DND-41 (cell line): ENCODE data around the gene ZFHX3.

ENCODE experiments used
- ATAC-seq: fragments of 200-7000 bp; cut with Tn5 transposase; 3 replicates; pipeline ENCODE4 v1.9.1; 2021; ENCODE audit warnings: low read depth; ENCODE audit not compliant: insufficient read depth
- DNase-seq: peaks from one replicate; pipeline ENCODE4 v3.0.0-alpha.2; 2020
- H2AFZ ChIP-seq: 2 replicates; pipeline ENCODE4 v1.6.0; 2012; ENCODE audit warnings: low read depth, low read length
- H3K27ac ChIP-seq: 2 replicates; pipeline ENCODE4 v1.5.1; 2012; ENCODE audit warnings: low read length, inconsistent platforms
- H3K27me3 ChIP-seq: fragments of 200-600 bp; sonication (generic); 2 replicates; pipeline ENCODE4 v1.6.0; 2012; ENCODE audit warnings: low read length, mild to moderate bottlenecking, inconsistent platforms; ENCODE audit not compliant: insufficient read depth, poor library complexity
- H3K36me3 ChIP-seq: 2 replicates; pipeline ENCODE4 v1.5.1; 2012; ENCODE audit warnings: low read length, inconsistent platforms; ENCODE audit not compliant: insufficient read depth
- H3K4me1 ChIP-seq: 2 replicates; pipeline ENCODE4 v1.5.1; 2012; ENCODE audit warnings: mild to moderate bottlenecking, low read length; ENCODE audit not compliant: insufficient read depth
- H3K4me2 ChIP-seq: 2 replicates; pipeline ENCODE4 v1.6.0; 2012; ENCODE audit warnings: mild to moderate bottlenecking, moderate library complexity, low read length, inconsistent platforms; ENCODE audit not compliant: insufficient read depth
- H3K4me3 ChIP-seq, 2 experiments: fragments of 200-600 bp in 1 of 2; shearing (Covaris generic) in 1 of 2; 2 replicates each; pipeline ENCODE4 v1.5.1; 2012 to 2016; ENCODE audit warnings: inconsistent platforms in 2 of 2, low read length in 2 of 2, mild to moderate bottlenecking in 2 of 2, low read depth in 1 of 2, moderate library complexity in 1 of 2
- H3K79me2 ChIP-seq: 2 replicates; pipeline ENCODE4 v1.6.0; 2012; ENCODE audit warnings: low read length, inconsistent platforms; ENCODE audit not compliant: insufficient read depth
- H3K9ac ChIP-seq: 2 replicates; pipeline ENCODE4 v1.6.0; 2012; ENCODE audit warnings: low read depth, mild to moderate bottlenecking, inconsistent platforms, low read length, moderate library complexity
- H3K9me3 ChIP-seq: 2 replicates; pipeline ENCODE4 v1.5.1; 2012; ENCODE audit warnings: low read length, moderate library complexity, mild to moderate bottlenecking, inconsistent platforms; ENCODE audit not compliant: insufficient read depth, severe bottlenecking
- H4K20me1 ChIP-seq: 2 replicates; pipeline ENCODE4 v1.6.0; 2012; ENCODE audit warnings: low read length; ENCODE audit not compliant: insufficient read depth
- CTCF ChIP-seq: IDR thresholded peaks from 2 replicates; pipeline ENCODE4 v1.5.1; 2012; ENCODE audit warnings: borderline replicate concordance, low read length, moderate library complexity, mild to moderate bottlenecking; ENCODE audit not compliant: poor library complexity, severe bottlenecking; ENCODE audit errors: extremely low read depth
- EZH2 ChIP-seq: IDR thresholded peaks from 3 replicates; pipeline ENCODE4 v1.6.1; 2012; ENCODE audit warnings: borderline replicate concordance, low read depth, mild to moderate bottlenecking, moderate library complexity, low read length, inconsistent platforms; ENCODE audit not compliant: severe bottlenecking

ZFHX3 gene

GRCh38 chr16:72884037-72884436, 163.9 kb downstream of the ZFHX3 start:
- ATAC-seq (no peak), DNase-seq (no peak)
- no peak overlapping the region for H3K27ac ChIP-seq
- H3K4me2 ChIP-seq: no peak overlapping the region
- H3K9me3 ChIP-seq: no peaks in the 10 kb centered on the region
- no peak overlapping the region for H3K9ac ChIP-seq
- H4K20me1 ChIP-seq: no peaks in the 10 kb centered on the region
- TF ChIP-seq EZH2 (no peak), CTCF (no peak)
- H3K27me3 ChIP-seq: no peaks in the 10 kb centered on the region
- H3K4me3 ChIP-seq: no peak overlapping the region
- no peak overlapping the region for H2AFZ ChIP-seq
- H3K79me2 ChIP-seq: no peaks in the 10 kb centered on the region
- H3K4me1 ChIP-seq: no peaks in the 10 kb centered on the region
- H3K36me3 ChIP-seq: peaks cover 16% of the 10 kb centered on the region

- DNase-seq: no peak
- H3K4me2 ChIP-seq: no peak overlapping the region
- H3K27ac ChIP-seq: peak overlapping the region; percentile 16; the same call in 1 of the 2 replicates
- H3K9ac ChIP-seq: no peak overlapping the region
- ATAC-seq: no peak
- no peaks in the 10 kb centered on the region for H4K20me1 ChIP-seq
- H3K9me3 ChIP-seq: no peaks in the 10 kb centered on the region
- no peak overlapping the region for H3K4me3 ChIP-seq
- H2AFZ ChIP-seq: no peak overlapping the region
- TF ChIP-seq CTCF (no peak), EZH2 (no peak)
- H3K79me2 ChIP-seq: no peaks in the 10 kb centered on the region
- no peaks in the 10 kb centered on the region for H3K36me3 ChIP-seq
- peaks cover 39% of the 10 kb centered on the region for H3K4me1 ChIP-seq
- H3K27me3 ChIP-seq: no peaks in the 10 kb centered on the region
Measured at GRCh38 chr16:72879846-72880245, 168.1 kb downstream of the ZFHX3 start.

- Histone ChIP-seq H2AFZ (no peak overlapping the region), H3K27ac (peak overlapping the region; percentile 78), H3K4me3 (no peak overlapping the region), H3K4me1 (peaks cover 42% of the 10 kb centered on the region), H3K36me3 (no peaks in the 10 kb centered on the region), H3K27me3 (no peaks in the 10 kb centered on the region), H3K9ac (no peak overlapping the region), H3K79me2 (no peaks in the 10 kb centered on the region), H3K9me3 (no peaks in the 10 kb centered on the region), H3K4me2 (no peak overlapping the region), H4K20me1 (no peaks in the 10 kb centered on the region)
- no peak for ATAC-seq
- no peak for DNase-seq
- TF ChIP-seq CTCF: no peak
- no peak for TF ChIP-seq EZH2
Measured at GRCh38 chr16:72878301-72879269, 169.3 kb downstream of the ZFHX3 start.
